Activated effector memory CD4-positive, alpha-beta T cell treated with Interleukin-2 at 50 U/mL for 16 hours (primary cell): ENCODE results near the gene MAPKAPK2.

ENCODE experiments used
- DNase-seq: peaks from one replicate; pipeline ENCODE4 v3.0.0-alpha.2; 2020

MAPKAPK2 gene

GRCh38 chr1:206723805-206724472 is 39.2 kb downstream of the MAPKAPK2 start:
- no peak for DNase-seq

DNA sequence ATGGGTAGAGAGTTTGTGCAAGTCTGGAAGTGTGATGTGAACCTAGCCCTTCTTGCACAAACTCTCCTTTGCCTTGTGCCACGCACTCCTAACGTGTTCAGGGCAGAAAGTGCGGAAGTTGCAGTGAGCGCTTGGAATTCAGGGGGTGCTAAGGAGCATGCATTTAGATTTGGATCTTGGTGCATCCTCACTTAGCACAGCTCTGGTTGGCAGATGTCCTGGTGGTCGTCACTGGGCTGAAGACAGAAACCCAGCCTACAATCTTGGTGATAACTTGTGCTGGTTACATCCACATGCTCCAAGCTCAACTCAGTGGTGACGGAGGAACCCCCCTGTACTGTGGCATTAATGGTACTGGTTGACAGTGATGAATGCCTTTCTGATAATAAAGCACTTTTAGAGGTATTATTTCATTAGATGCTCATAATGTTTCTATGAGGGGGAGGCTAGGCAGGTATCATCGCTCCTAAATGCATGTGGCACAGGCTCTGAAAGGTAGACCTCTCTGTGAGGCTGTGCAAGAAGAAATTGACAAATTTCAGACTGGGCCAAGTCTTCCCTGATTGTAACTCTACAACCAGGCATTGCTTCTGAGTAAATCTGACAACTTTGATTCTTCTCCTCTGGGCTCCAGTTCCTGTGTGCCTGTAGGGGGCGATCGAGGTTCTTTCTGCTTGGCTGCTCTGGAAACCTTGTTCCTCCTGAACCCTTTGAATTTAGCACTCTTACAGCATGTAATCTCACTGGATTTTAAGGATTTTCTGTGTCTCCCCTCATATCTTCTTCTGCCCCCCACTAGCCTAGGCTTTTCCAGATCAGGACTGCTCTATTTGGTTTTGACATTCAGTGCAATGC is 40.6 kb downstream of the MAPKAPK2 start:
- DNase-seq, result peak; percentile 33

- no peak for DNase-seq
These were observed 43.4 kb downstream of the MAPKAPK2 start for GRCh38 chr1:206727981-206728696.

DNA sequence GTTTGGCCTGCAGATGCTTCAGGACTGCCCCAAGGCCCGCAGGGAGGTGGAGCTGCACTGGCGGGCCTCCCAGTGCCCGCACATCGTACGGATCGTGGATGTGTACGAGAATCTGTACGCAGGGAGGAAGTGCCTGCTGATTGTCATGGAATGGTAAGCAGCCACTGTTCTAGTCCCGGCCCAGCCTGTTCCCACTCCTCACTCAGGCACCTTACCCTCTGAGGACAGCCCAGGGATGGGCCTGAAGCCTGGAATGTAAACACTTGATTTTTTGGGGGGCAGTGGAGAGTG is 43.9 kb downstream of the MAPKAPK2 start:
- DNase-seq, result no peak

GRCh38 chr1:206729050-206729449 is 44.3 kb downstream of the MAPKAPK2 start:
- no peak for DNase-seq

DNA sequence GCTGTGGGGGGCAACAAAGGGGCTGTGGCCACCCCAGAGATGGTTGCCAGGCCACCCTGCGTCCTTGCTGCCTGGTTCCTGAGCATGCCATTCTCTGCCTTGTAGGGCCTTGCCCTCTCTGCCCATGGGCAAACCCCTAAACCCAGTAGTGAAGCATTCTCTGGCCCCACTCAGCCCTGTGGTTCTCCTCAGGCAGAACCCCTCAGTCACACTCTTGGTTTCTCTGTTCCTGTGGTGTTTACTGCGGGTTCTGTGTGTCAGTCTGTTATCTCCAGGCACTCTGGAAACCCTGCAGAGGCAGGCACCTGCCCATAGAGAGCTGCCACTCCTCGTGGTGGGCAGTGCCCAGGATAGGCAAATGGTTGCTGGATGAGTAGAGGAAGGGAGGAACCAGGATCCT is 44.8 kb downstream of the MAPKAPK2 start:
- DNase-seq, result no peak

DNA sequence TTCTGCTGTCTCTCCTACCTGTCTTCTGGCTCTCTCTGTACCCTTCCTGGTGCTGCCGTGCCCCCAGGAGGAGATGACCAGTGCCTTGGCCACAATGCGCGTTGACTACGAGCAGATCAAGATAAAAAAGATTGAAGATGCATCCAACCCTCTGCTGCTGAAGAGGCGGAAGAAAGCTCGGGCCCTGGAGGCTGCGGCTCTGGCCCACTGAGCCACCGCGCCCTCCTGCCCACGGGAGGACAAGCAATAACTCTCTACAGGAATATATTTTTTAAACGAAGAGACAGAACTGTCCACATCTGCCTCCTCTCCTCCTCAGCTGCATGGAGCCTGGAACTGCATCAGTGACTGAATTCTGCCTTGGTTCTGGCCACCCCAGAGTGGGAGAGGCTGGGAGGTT is 47.8 kb downstream of the MAPKAPK2 start:
- DNase-seq, result no peak

- DNase-seq, result no peak
These were observed 48.3 kb downstream of the MAPKAPK2 start for GRCh38 chr1:206732992-206733391.

GRCh38 chr1:206734499-206735142 is 49.9 kb downstream of the MAPKAPK2 start:
- peak; percentile 71 for DNase-seq

DNA sequence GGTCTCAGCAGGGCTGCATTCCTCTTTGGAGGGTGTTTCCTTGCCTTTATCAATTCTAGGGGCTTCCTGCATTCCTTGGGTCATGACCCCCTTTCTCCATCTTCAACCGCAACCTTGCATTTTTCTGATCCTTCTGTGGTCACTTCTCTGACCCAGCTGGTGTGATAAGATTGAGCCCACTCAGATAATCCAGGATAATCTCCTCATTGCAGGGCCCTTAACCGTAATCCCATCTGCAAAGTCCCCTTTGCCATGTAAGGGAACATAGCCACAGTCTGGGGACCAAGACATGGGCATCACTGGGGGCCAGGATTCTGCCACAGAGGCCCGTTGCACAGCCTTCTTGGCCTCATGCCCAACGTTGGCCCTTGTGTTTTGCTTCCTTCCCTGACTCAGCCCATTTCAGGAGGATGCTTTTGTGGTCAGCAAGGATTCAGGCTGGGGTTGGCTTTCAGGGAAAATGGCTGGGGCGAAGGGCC is 50.9 kb downstream of the MAPKAPK2 start:
- no peak for DNase-seq

DNA sequence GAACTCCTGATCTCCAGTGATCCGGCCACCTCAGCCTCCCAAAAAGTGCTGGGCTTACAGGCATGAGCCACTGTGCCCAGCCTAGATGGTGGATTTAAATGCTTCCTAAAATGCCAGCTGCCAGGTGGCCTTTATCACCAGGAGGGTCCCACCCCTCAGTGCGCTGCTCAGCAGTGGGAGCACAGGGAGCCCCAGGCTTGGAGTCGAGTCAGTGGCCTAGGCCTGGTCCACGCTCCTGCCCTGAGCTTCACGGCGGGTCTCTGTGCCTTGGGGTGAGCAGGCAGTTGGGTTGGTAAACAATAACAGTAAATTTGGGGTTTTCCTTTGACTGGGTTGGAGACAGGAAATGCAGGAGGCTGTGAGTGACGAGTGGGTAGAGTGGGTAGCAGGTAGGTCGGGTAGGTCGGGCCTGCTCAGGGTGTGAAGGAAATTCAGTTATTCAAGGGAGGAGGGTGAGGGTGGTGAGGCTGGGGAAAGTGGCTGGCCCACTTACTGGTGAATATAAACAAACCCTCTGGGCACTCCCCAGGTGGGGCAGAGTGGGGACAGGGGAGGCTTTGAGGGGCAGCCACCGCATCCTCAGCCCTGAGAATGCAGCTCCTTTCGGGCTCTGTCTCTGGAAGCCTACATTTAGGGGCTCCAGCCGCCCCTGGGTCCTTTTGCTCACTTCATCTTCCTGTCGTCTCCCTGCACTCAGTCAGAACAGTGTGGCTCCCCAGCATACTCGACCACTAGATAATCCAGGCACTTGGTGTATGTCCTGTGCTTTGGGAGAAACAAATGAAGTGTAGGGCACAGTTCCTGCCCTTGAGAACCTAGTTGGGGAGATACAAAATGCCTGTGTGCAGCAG is 52.4 kb downstream of the MAPKAPK2 start:
- peak; percentile 39 for DNase-seq

GRCh38 chr1:206737729-206738201 is 53.1 kb downstream of the MAPKAPK2 start:
- DNase-seq, result no peak

GRCh38 chr1:206738370-206739366 is 54.0 kb downstream of the MAPKAPK2 start:
- DNase-seq, result no peak

- no peak for DNase-seq
These were observed 54.8 kb downstream of the MAPKAPK2 start for GRCh38 chr1:206739411-206740076.

DNA sequence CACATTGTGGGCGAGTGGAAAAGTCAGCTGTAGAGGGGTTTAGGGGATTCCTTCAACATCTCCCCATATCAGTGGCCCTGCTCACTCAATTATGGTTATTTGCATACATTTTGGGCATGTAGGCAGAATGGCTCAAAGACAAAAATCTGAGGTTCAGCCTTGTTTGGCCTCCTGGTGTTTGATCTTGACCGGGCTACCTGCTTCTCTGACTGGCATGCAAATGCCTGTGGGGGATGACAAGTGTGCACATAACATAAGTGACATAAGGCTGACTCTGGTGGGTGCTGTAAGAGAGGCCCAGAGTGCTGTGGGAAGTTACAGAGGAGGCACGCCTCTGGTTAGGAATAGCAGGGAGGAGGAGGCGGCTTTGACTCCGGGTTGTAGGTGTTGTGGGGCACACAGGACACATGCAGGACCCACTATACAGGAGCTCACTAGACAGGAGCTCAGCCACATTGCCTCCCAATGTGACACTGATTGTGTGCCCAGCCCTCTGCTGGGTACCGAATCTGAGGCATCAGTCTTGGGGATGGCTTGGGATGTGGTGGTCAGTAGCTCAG is 56.5 kb downstream of the MAPKAPK2 start:
- DNase-seq, result no peak

- no peak for DNase-seq
These were observed 58.1 kb downstream of the MAPKAPK2 start for GRCh38 chr1:206742719-206743383.

DNA sequence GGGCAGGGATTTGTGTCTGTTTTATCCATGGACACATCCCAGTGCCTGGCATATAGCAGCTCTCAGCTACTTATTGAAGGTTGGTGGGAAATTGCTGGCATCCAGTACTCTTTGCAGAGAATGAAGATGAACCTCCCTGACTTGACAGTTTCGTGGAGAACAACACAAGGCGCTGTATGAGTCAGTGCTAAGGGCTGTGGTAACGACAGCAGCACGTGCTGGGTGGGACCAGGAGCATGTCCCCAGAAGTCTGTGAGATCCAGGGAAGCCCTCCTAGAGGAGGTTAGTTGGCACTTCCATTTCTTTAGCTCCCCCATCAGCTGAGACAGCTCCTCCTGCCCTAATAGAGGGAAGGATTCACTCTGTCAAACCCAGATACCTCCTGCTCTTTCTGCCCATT is 60.0 kb downstream of the MAPKAPK2 start:
- DNase-seq, result no peak

DNA sequence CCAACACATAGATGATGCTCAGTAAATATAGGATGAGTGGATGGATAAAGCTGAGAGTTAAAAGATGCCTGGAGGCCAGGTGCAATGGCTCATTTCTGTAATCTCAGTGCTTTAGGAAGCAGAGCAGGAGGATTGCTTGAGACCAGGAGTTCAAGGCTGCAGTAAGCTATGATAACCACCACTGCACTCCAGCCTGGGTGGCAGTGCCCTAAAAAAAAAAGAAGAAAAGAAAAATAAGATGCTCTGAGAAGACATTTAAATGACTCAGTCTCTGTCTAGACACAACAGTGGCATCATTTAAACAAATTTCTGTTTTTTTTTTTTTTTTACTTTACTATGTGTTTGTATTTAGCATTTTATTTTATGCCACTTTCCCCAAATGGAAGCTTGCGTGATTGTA is 60.6 kb downstream of the MAPKAPK2 start:
- DNase-seq, result no peak

DNA sequence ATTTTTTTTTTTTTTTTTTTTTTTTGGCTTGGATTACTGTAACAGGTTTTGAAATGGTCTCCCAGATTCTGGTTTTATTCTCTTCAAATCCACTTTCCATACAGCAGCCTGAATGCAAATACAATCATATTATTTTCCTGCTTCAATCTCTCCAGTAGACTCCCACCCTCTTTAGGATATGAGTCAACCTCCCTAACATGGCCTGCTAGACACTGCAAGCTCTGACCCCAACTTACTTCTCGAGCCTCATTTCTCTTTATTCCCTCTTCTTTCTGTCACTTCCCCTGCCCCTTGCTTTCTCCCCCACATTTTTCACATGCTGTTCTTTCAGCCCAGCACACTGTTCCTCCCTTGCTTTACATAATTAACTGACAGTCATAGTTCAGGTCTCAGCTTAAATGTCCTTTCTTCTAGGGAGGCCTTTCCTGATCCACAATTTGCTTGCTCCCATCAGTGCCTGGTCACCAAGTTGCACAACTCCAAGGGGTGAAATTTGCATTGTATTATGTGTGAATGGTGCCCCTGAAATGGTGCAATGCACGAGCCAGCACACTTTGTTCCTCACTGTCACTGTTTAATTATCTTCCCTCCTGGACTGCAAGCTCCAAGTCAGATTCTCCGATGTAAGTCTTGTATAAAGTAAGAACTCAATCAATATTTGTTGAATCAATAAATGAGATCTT is 63.8 kb downstream of the MAPKAPK2 start:
- no peak for DNase-seq
